Measurements from ENCODE around the gene ABCE1. TPM values are rescaled to one million over a fixed set of nuclear protein-coding genes. Genes with fewer than 3 reads are reported as not detected.

The ABCE1 gene
- total RNA-seq, 1 donor from 2014 or later = 124 TPM

DNA sequence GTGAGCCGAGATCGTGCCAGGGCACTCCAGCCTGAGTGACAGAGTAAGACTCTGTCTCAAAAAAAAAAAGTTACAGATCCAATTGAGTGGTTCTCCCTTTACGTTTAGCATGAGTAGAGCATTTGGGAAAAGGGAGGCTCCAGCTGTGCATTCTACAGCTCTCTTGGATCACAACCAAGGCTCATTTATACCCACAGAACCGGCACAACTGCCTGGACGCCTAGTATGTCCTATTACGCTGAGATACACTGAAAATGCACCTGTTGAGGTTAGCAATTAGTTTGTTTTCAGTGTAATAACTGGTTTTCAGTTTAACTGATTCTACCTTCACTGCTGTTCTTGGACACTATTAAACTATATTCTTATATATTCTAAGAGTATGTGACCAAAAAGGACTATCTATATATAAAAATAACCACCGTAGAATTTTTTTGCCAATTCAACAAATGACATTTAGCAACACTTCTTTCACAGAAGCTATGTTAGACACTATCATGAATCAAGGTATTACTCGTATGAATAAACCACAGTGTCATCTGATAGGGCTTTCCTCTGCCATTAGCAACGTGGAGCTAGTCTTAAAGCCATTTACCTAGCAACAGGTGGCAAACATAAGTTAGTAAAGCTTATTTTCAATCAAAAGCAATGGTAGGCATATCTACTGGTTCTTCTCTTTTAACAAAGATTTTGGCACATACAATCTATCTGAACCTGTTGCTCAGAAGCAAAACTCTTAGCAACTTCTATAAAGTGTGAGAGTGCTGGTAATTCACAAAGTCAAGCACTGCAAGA is 78.7 kb downstream of the ABCE1 start:
- no peak for DNase-seq (ENCODE audit: low read depth in 2 of 2)

- peak in 1 of 2 donors; percentile 47 for DNase-seq (ENCODE audit: low read depth in 2 of 2)
Observed at GRCh38 chr4:145177511-145177905, 79.4 kb downstream of the ABCE1 start.

DNA sequence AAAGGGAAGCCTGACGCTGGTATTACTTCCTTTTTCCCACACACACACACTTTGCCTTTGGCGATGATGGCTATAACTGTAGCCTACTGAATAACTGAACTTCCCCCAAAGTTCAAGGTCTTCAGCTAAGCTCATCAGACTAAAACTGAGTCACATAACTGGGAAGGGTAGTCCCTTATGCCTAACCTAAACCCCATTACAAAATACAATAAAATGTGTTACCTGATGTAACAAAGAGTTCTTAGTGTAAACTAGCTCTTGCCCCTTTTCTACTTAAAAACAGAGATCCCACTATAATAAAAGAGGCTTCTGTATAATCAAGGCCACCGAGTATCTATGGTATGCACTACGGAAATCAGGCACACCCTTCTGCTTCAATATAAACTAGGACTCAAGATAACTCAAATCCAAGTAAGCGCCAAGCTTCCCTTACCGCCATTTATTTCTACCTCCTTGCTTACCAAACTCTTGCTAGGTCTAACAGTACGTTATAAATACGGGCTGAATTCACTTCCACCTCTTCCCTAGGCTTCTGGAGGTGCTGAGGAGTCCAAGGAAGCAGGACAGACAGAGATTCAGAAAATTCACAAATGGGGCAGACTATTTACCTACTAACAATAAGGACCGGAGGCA is 79.9 kb downstream of the ABCE1 start:
- peak; percentile 90 to 91 for DNase-seq (ENCODE audit: low read depth in 2 of 2)

DNA sequence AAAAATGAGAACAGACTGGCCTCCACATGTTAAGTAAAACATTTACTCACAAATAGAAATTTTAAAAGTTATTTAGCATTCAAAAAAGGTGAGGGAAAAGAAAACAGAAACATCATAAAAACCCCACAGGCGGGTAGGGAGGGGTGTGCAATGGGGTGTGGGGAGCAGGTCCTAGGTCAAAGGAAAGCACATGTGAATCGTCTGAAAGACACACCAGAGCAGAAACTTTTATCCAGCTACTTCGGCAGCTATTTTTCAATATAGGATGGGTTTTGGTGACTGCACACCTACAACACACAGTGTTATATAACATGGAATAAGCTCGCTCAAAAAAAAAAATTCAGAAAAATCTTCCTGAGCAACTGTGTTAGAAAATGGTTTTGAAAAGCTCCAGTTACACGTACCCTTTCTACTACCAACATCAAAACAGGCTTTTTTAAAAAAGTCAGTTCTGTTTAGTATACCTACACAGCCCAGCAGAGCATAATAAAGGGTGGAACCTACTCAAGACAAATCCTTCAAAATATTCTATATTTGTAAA is 80.7 kb downstream of the ABCE1 start:
- peak in 1 of 2 donors; percentile 9 for DNase-seq (ENCODE audit: low read depth in 2 of 2)

Other genes with a start within 250 kb of the ABCE1 start
- gene ANAPC10, start 115 bp upstream of the ABCE1 start, total RNA-seq = 19.1 and 21.2 TPM in 2 replicates
- gene OTUD4, start 82.3 kb downstream of the ABCE1 start, total RNA-seq = 16.9 and 24.3 TPM in 2 replicates

Measured in dermis microvascular lymphatic vessel endothelial cell (primary cell).